ENCODE data around the gene LARP4. TPM values are rescaled to one million over a fixed set of nuclear protein-coding genes. Genes with fewer than 3 reads are reported as not detected.

LARP4 gene
- total RNA-seq, 4 donors from 2014 or later, result 25.2 to 55.3 (median 38.1) TPM

DNA sequence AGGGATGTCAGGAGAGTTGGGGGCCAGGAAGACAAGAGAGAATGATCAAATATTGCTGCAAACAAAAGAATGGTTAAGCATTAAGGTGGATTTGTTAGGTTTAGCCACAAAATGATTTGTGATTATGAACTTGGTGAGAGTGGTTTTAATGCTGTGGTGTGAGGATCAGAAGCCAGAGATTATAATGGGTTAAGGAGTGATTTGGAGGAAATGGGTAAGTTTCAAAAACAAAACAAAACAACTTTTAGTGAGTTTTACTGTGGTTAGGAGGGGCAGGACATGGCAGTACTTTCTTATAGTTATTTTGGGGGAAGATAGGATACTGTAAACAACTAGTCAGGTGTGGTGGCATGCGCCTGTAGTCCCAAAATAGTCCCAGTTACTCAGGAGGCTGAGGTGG, 128.1 kb downstream of the LARP4 start:
- H3K27ac ChIP-seq, result no peak overlapping the region
- peaks cover 0 to 24% (median 6%) of the 10 kb centered on the region in 4 donors for H3K4me1 ChIP-seq
- no peak overlapping the region for H3K4me3 ChIP-seq
- no peak for DNase-seq
- TF ChIP-seq, protein P1, sequence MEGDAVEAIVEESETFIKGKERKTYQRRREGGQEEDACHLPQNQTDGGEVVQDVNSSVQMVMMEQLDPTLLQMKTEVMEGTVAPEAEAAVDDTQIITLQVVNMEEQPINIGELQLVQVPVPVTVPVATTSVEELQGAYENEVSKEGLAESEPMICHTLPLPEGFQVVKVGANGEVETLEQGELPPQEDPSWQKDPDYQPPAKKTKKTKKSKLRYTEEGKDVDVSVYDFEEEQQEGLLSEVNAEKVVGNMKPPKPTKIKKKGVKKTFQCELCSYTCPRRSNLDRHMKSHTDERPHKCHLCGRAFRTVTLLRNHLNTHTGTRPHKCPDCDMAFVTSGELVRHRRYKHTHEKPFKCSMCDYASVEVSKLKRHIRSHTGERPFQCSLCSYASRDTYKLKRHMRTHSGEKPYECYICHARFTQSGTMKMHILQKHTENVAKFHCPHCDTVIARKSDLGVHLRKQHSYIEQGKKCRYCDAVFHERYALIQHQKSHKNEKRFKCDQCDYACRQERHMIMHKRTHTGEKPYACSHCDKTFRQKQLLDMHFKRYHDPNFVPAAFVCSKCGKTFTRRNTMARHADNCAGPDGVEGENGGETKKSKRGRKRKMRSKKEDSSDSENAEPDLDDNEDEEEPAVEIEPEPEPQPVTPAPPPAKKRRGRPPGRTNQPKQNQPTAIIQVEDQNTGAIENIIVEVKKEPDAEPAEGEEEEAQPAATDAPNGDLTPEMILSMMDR (IDR thresholded peaks at IDR 0.05), result no peak
- TF ChIP-seq POLR2A (IDR thresholded peaks at IDR 0.05), result no peak
- no peaks in the 10 kb centered on the region for H3K27me3 ChIP-seq
- H3K9me3 ChIP-seq, result no peaks in the 10 kb centered on the region
- H3K36me3 ChIP-seq, result no peaks in the 10 kb centered on the region

DNA sequence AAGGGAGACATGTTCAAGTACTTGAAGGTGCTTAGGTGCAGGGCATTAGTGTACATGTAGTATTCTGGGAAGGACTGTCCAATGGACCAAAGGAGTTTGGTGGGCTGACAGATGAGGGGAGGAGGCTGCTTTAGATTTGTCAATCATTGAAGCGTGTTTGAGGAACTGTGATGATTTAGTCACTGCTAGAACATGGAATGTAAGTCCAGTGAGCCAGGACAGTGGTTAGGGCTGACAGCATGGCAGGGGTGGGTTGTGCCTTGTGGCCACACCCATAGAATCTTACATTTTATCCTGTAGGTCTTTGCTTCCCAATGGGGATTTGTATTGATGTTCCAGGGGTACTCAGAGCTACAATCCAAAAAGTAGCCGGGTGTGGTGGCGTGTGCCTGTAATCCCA, 128.7 kb downstream of the LARP4 start:
- no peak for TF ChIP-seq POLR2A (IDR thresholded peaks at IDR 0.05)
- TF ChIP-seq, protein P1 (IDR thresholded peaks at IDR 0.05), result no peak
- Histone ChIP-seq H3K27me3 (no peaks in the 10 kb centered on the region), H3K4me1 (peaks cover 0 to 24% (median 6%) of the 10 kb centered on the region in 4 donors), H3K36me3 (no peaks in the 10 kb centered on the region), H3K9me3 (no peaks in the 10 kb centered on the region), H3K27ac (no peak overlapping the region), H3K4me3 (no peak overlapping the region)
- no peak for DNase-seq

Other genes starting within 250 kb of the LARP4 start
- 10 to 100 TPM; 15.2 to 84.2 (median 23.2) TPM for gene CERS5, start 233.5 kb upstream of the LARP4 start, total RNA-seq
- gene LIMA1, start 117.4 kb upstream of the LARP4 start, total RNA-seq, result 100 to 1,000 TPM; 253 to 280 (median 274) TPM
- gene FAM186A, start 4.3 kb upstream of the LARP4 start, total RNA-seq, result not detected
- gene DIP2B, start 104.1 kb downstream of the LARP4 start, total RNA-seq, result 10 to 100 TPM; 28.0 to 73.4 (median 42.5) TPM

All from Peyer's patch (tissue), 4 donors.